Measurements from ENCODE around the gene LPCAT3.

- TF ChIP-seq, protein P1, sequence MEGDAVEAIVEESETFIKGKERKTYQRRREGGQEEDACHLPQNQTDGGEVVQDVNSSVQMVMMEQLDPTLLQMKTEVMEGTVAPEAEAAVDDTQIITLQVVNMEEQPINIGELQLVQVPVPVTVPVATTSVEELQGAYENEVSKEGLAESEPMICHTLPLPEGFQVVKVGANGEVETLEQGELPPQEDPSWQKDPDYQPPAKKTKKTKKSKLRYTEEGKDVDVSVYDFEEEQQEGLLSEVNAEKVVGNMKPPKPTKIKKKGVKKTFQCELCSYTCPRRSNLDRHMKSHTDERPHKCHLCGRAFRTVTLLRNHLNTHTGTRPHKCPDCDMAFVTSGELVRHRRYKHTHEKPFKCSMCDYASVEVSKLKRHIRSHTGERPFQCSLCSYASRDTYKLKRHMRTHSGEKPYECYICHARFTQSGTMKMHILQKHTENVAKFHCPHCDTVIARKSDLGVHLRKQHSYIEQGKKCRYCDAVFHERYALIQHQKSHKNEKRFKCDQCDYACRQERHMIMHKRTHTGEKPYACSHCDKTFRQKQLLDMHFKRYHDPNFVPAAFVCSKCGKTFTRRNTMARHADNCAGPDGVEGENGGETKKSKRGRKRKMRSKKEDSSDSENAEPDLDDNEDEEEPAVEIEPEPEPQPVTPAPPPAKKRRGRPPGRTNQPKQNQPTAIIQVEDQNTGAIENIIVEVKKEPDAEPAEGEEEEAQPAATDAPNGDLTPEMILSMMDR (IDR thresholded peaks at IDR 0.05) = no peak
- TF ChIP-seq POLR2A (IDR thresholded peaks at IDR 0.05) = no peak
Observed at GRCh38 chr12:7038591-7038990, 20.3 kb upstream of the LPCAT3 start.

Data from thyroid gland (tissue), 4 donors.